ENCODE data around the gene TTC24.

- no peak for TF ChIP-seq GATA2 (IDR thresholded peaks at IDR 0.05; ENCODE audit: low read depth, low read length)
- no peak for TF ChIP-seq GATA3 (IDR thresholded peaks at IDR 0.05; ENCODE audit: low read depth, low read length)
These were observed 36.4 kb downstream of the TTC24 start for GRCh38 chr1:156615946-156616345.
